SK-N-SH treated with all-trans-retinoic acid at 6 μM for 48 hours (cell line): ENCODE measurements around the gene FUT7.

Experiments
- ATAC-seq: fragments of 200-7000 bp; cut with Tn5 transposase; 3 replicates; pipeline ENCODE4 v1.9.1; 2020; ENCODE audit warnings: mild to moderate bottlenecking, moderate library complexity
- BACH2 ChIP-seq: fragments of 250-450 bp; sonication (Bioruptor Pico); IDR thresholded peaks from 2 replicates; pipeline ENCODE4 v1.9.0; 2021; ENCODE audit warnings: mild to moderate bottlenecking, borderline replicate concordance
- GLIS3 ChIP-seq: fragments of 250-450 bp; sonication (Bioruptor Pico); IDR thresholded peaks from 2 replicates; pipeline ENCODE4 v1.5.0; 2020; ENCODE audit warnings: mild to moderate bottlenecking, moderate library complexity
- OSR1 ChIP-seq: fragments of 250-450 bp; sonication (Bioruptor Pico); IDR thresholded peaks from 2 replicates; pipeline ENCODE4 v1.8.0; 2022; ENCODE audit warnings: moderate library complexity, mild to moderate bottlenecking, inconsistent platforms
- POU6F1 ChIP-seq: fragments of 250-450 bp; sonication (Bioruptor Pico); IDR thresholded peaks from 2 replicates; pipeline ENCODE4 v1.8.0; 2021; ENCODE audit warnings: low read depth, mild to moderate bottlenecking, moderate library complexity, borderline replicate concordance
- RARB ChIP-seq: fragments of 250-450 bp; sonication (Bioruptor Pico); IDR thresholded peaks from 2 replicates; pipeline ENCODE4 v1.8.0; 2021; ENCODE audit warnings: mild to moderate bottlenecking, moderate library complexity
- SNAI2 ChIP-seq: fragments of 250-450 bp; sonication (Bioruptor Pico); IDR thresholded peaks from 2 replicates; pipeline ENCODE4 v1.5.0; 2020; ENCODE audit warnings: mild to moderate bottlenecking, moderate library complexity
- TCF4 ChIP-seq: fragments of 250-450 bp; sonication (Bioruptor Pico); IDR thresholded peaks from 2 replicates; pipeline ENCODE4 v1.8.0; 2021; ENCODE audit warnings: mild to moderate bottlenecking, moderate library complexity, borderline replicate concordance
- ZFP3 ChIP-seq: fragments of 250-450 bp; sonication (Bioruptor Pico); IDR thresholded peaks from 2 replicates; pipeline ENCODE4 v1.5.0; 2020; ENCODE audit warnings: mild to moderate bottlenecking, moderate library complexity
- ZNF565 ChIP-seq: fragments of 450-650 bp; formaldehyde crosslinking; conservative IDR thresholded peaks from 2 replicates; pipeline ENCODE4 v1.5.0; 2020; ENCODE audit warnings: low read depth, mild to moderate bottlenecking, moderate library complexity
- ZNF8 ChIP-seq: fragments of 450-650 bp; formaldehyde crosslinking; IDR thresholded peaks from 2 replicates; pipeline ENCODE4 v1.5.0; 2020; ENCODE audit warnings: mild to moderate bottlenecking, moderate library complexity
- TF ChIP-seq, protein P1 (sequence below): fragments of 250-450 bp; sonication (Bioruptor Pico); IDR thresholded peaks from 2 replicates; pipeline ENCODE4 v1.5.0; 2020; ENCODE audit warnings: mild to moderate bottlenecking, moderate library complexity
- TF ChIP-seq, protein P2 (sequence below): fragments of 250-450 bp; sonication (Bioruptor Pico); IDR thresholded peaks from 2 replicates; pipeline ENCODE4 v1.5.1; 2021; ENCODE audit warnings: mild to moderate bottlenecking, moderate library complexity

Gene FUT7

GRCh38 chr9:137055385-137056364, 23.8 kb upstream of the FUT7 start:
- peak; percentile 94 for ATAC-seq
- TF ChIP-seq, protein P1, sequence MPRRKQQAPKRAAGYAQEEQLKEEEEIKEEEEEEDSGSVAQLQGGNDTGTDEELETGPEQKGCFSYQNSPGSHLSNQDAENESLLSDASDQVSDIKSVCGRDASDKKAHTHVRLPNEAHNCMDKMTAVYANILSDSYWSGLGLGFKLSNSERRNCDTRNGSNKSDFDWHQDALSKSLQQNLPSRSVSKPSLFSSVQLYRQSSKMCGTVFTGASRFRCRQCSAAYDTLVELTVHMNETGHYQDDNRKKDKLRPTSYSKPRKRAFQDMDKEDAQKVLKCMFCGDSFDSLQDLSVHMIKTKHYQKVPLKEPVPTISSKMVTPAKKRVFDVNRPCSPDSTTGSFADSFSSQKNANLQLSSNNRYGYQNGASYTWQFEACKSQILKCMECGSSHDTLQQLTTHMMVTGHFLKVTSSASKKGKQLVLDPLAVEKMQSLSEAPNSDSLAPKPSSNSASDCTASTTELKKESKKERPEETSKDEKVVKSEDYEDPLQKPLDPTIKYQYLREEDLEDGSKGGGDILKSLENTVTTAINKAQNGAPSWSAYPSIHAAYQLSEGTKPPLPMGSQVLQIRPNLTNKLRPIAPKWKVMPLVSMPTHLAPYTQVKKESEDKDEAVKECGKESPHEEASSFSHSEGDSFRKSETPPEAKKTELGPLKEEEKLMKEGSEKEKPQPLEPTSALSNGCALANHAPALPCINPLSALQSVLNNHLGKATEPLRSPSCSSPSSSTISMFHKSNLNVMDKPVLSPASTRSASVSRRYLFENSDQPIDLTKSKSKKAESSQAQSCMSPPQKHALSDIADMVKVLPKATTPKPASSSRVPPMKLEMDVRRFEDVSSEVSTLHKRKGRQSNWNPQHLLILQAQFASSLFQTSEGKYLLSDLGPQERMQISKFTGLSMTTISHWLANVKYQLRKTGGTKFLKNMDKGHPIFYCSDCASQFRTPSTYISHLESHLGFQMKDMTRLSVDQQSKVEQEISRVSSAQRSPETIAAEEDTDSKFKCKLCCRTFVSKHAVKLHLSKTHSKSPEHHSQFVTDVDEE: peak; percentile 71; the same call in 1 of the 2 replicates
- no peak for TF ChIP-seq RARB (CRISPR knock-in tag)
- TF ChIP-seq, all 23 proteins: peak for 1

DNA sequence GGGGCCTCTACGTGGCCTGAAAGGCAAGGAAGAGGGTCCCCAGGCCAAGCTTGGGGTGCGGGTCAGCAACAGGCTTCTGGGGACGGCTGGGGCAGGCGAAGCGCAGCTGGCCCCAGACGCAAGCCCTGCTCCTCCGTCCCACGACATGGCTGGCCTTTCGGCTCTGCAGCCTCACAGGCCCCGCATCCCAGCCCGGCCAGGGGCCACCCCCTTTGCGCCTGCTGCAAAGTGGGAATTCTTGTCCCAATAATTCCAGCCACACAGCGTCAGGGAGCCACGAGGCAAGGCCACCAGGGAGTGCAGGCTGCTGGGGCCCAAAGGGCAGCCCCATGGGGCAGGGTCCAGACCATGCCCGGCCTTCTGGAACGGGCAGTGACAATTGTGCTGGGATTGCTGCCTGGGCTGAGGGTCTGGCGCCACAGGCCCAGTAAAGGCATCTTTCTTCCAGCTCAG, 23.1 kb upstream of the FUT7 start:
- TF ChIP-seq SNAI2 (CRISPR knock-in tag): no peak
- TF ChIP-seq ZNF8 (CRISPR knock-in tag): no peak
- no peak for TF ChIP-seq BACH2 (CRISPR knock-in tag)
- TF ChIP-seq ZNF565 (CRISPR knock-in tag): no peak

DNA sequence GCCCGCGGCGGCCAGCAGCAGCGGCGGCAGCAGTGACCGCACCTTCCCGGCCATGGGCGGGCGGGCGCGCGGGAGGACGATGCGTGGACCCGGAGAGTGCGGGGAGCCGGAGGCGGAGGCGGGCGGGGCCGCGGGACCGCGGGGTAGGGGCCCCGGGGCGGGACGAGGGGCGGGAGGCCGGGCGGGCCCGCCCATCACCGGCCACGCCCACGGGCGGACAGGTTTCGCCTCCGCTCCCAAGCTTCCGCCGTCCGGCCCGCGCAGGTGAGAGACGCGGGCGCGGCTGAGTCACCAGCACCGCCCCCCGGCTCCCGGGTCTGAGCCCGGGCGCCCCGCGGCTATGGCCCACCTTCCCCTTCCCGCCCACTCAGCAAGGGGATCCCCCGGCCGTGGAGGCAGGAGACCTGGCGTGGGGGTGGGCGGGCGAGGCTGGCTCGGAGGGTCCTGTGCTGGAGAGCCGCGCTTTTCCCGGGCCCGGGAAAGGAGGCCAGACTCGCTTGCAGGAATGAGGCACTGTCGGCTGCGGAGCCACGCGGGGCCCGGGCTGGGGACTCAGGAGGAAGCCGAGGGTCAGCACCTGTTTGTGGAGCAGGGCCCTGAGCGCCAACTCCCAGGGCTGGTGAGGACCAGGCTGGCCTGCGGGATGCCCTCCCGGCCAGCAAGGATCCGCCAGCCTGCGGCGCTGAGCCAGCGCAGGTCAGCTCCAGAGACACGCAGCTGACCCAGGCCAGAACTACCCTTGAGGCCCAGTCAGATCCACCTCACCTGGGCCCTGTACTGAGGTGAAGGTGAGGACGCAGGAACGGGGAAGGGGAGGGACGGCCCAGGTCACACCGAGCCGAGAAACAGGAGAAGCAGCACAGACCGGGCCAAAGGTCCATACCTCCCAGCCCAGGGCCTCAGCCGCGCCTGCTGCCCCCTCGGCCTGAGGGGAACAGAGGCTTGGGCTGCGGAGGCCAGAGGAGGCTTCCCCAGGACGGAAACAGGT, 22.4 kb upstream of the FUT7 start, which contains the start of gene ENTPD2:
Gene ENTPD2 (minus strand): TSS at position 118 of the 988 bp plus-strand sequence. CDS start 64 bp downstream, at position 54.
- TF ChIP-seq ZFP3 (CRISPR knock-in tag): no peak
- TF ChIP-seq GLIS3: no peak
- TF ChIP-seq, protein P2, sequence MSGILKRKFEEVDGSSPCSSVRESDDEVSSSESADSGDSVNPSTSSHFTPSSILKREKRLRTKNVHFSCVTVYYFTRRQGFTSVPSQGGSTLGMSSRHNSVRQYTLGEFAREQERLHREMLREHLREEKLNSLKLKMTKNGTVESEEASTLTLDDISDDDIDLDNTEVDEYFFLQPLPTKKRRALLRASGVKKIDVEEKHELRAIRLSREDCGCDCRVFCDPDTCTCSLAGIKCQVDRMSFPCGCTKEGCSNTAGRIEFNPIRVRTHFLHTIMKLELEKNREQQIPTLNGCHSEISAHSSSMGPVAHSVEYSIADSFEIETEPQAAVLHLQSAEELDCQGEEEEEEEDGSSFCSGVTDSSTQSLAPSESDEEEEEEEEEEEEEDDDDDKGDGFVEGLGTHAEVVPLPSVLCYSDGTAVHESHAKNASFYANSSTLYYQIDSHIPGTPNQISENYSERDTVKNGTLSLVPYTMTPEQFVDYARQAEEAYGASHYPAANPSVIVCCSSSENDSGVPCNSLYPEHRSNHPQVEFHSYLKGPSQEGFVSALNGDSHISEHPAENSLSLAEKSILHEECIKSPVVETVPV (CRISPR knock-in tag): no peak
- TF ChIP-seq TCF4 (CRISPR knock-in tag): no peak
- TF ChIP-seq SNAI2 (CRISPR knock-in tag): no peak
- no peak for TF ChIP-seq OSR1 (CRISPR knock-in tag)
- no peak for TF ChIP-seq RARB (CRISPR knock-in tag)
- TF ChIP-seq, protein P1: no peak
- no peak for TF ChIP-seq POU6F1 (CRISPR knock-in tag)
- TF ChIP-seq, all 23 proteins: peak for 0
- ATAC-seq: no peak

More for the DNA sequence above, 23.1 kb upstream of the FUT7 start:
- ATAC-seq: peak; percentile 17; the same call in 2 of the 3 replicates
